KOPT-K1 (cell line): ENCODE measurements around the gene TBX22.
"Not testable (repeated sequence)": the region's sequence is repeated elsewhere in the genome, so short reads cannot be mapped to it uniquely, and the experiment has no call there.

Source experiments
- H3K27ac ChIP-seq: fragments of 200-600 bp; sonication (generic); 2 replicates; pipeline ENCODE4 v1.5.1; 2016; ENCODE audit warnings: antibody characterized with exemption, mild to moderate bottlenecking, low read depth, low read length; ENCODE audit not compliant: poor library complexity, severe bottlenecking
- H3K36me3 ChIP-seq: fragments of 200-600 bp; sonication (generic); 2 replicates; pipeline ENCODE4 v1.5.1; 2017; ENCODE audit warnings: antibody characterized with exemption, mild to moderate bottlenecking, low read length, moderate library complexity; ENCODE audit not compliant: insufficient read depth
- H3K9me3 ChIP-seq: fragments of 200-600 bp; sonication (generic); 2 replicates; pipeline ENCODE4 v1.5.1; 2017; ENCODE audit warnings: antibody characterized with exemption, low read length, mild to moderate bottlenecking; ENCODE audit not compliant: insufficient read depth, poor library complexity, severe bottlenecking

TBX22 gene, protein sequence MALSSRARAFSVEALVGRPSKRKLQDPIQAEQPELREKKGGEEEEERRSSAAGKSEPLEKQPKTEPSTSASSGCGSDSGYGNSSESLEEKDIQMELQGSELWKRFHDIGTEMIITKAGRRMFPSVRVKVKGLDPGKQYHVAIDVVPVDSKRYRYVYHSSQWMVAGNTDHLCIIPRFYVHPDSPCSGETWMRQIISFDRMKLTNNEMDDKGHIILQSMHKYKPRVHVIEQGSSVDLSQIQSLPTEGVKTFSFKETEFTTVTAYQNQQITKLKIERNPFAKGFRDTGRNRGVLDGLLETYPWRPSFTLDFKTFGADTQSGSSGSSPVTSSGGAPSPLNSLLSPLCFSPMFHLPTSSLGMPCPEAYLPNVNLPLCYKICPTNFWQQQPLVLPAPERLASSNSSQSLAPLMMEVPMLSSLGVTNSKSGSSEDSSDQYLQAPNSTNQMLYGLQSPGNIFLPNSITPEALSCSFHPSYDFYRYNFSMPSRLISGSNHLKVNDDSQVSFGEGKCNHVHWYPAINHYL

DNA sequence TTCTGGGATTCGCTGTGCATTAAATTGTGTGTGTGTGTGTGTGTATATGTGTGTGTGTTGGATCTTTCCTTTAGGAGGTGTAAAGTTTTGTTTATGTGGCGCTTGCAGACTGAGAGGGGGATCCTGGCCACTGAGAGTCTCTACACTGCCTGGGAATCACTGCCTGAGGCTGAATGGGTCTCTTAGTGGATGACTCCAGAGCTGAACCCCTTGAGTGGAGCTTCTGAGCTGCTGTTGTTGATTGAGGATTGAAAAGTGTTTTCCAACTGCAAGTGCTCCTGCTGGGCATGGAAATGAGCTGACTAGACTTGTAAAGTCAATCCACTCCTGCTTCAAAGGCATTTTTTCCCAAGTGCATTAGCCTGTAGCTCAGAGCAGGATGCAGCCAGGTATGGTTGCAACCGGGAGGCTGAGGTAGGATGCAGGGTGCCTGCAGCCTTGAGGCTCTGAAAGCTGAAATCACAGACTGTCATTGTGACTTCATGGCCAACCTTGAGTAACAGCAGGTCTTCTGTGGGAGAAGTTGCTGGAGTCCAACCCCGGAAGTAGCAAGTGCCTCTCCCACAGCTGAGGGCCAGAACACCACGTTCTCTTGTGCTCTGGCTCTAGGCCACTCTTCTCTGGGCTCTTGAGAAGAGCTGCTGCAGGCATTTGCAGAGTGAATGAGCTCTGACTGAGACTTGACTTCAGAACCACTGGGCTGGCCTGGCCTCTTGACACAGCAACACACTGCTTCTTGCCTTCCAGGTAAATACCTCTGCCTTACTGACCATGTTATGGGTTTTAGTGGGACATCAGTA lies at the start of gene TBX22:
TBX22 (plus strand) TSS at position 613 of the 800 bp plus-strand sequence. CDS start 7,517 bp downstream, outside the sequence.
- Histone ChIP-seq H3K9me3 (no peaks in the 10 kb centered on the region), H3K27ac (no peak within 1 kb of the TSS)

DNA sequence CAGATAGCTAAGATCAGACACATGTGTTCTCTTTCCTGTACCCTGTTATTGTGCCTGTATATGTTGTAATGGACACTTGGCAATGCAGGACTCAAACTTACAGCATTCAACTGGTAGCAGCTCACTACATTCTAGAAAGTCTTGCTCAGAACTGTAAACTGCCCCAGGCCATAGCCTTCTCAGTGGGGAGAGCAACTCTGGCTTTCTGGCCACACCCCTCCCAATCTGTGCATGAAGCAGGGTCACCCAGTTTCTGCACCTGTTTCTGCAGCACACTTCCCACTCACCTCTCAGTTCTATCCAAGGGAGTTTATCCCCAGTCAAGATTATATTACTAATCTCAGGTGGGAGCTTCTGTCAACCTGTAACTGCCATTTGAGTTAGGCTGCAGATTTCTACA lies 38.9 kb upstream of the TBX22 start:
- Histone ChIP-seq H3K36me3 (no peaks in the 10 kb centered on the region), H3K27ac (no peak overlapping the region), H3K9me3 (no peaks in the 10 kb centered on the region)

More for the DNA sequence above, at the start of gene TBX22:
- no peaks in the 10 kb centered on the region for H3K36me3 ChIP-seq

DNA sequence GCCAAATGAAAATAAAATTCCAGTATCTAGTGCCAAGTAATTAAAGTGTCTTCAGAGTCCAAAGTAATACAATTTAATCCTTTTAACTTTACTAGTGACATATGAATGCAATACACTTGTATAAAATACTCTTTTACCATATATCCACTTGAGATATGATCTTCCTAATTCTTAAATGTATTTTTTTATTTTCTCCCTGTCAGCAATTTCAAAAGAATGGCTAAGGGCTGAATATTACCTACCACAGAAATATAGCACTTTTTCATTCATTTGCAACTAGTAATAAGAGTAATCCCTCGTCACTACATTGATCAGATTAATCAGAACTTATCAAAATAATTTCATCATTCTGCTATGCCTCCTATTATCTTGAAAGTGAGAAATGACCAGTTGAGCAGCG lies 10.1 kb upstream of the TBX22 start:
- Histone ChIP-seq H3K27ac (no peak overlapping the region), H3K9me3 (no peaks in the 10 kb centered on the region), H3K36me3 (no peaks in the 10 kb centered on the region)

DNA sequence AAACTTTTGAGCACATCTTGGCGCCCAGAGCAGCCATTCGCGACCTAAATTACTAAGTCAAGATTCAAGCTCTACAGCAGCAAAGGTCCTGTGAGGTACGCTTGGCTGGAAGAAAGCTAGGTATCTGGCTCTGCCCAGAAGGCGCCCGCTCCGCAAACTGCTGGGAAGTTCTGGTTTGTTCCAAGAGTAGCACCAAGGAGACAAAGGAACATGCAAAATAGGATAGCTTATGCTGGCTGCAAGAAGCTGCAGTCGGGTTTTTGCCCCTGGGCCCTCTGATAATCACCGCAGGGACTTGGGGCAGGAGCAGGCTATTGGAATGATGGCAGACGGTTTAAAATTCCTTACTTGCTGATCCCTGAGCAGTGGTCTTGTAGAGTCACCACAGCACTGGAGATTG lies 3.0 kb upstream of the TBX22 start:
- H3K36me3 ChIP-seq: no peaks in the 10 kb centered on the region
- H3K27ac ChIP-seq: no peak overlapping the region
- H3K9me3 ChIP-seq: no peaks in the 10 kb centered on the region

DNA sequence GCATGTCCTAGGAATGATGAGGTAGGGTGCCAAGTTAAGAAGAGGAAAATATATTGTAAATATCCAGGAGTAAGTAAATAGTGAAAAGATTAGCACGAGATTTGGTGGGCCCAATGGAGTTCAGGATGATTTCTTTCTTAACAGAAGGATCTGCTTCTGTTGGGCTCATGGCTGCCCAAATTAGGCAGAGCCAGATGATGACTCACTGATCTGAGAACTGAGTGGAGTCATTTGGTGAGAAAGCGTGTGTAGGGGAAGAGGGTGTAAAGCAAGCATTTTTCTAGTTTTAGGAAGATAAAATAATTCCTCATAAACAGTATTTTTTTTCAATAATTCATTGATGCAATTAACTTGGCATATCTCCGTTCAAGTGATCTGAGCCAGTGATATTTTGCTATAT lies 1.6 kb downstream of the TBX22 start:
- Histone ChIP-seq H3K9me3 (no peaks in the 10 kb centered on the region), H3K27ac (no peak overlapping the region), H3K36me3 (no peaks in the 10 kb centered on the region)

DNA sequence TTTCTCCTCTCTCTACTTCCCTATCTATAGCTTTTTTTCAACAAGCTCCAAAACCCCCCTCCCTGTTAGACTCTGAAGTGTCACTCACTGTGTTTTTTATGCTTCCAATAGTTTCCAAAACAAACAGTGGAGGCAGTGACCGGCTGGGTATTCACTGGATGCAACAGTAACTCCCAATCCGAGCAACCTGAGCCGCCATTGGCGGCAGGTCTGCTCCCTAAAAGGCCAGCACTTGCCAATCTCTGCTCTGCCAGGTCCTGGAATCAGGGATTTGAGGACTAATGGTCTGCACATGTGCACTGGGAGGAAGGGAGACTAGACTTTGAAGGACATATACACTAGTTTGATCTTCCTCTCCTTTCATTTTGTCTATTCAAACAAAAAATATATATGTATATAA lies 7.1 kb downstream of the TBX22 start:
- H3K9me3 ChIP-seq: no peaks in the 10 kb centered on the region
- no peak overlapping the region for H3K27ac ChIP-seq
- no peaks in the 10 kb centered on the region for H3K36me3 ChIP-seq

DNA sequence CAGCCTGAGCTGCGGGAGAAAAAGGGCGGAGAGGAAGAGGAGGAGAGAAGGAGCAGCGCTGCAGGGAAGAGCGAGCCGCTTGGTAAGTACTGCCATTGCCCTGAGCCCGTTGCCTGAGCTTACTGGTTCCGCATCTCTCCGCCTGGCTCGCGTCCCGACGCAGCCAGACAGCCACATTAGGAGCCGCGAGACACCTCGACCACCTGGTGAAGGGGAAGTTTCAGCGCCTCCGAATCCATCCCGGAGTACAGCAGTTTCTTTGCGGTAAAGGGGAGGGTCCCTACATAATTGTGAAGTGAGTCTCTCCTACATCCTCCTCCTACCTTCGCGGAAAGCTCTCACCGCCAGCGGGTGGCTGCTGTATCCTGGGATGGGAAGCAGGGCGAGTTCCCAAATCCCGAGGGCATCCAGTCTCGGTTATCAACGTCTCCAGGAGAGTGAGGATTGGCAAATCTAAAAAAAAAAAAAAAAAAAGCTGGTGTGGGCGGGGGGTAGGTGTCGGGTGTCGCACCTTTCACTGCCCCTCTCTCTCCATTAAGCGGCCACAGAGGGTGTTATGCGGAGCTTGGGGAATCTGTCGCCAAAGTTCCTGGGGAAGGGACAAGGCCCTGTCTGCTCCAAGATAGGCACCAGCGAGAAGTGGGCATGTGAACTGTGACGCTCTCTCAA lies 7.9 kb downstream of the TBX22 start:
- no peaks in the 10 kb centered on the region for H3K36me3 ChIP-seq
- no peak overlapping the region for H3K27ac ChIP-seq
- H3K9me3 ChIP-seq: no peaks in the 10 kb centered on the region

DNA sequence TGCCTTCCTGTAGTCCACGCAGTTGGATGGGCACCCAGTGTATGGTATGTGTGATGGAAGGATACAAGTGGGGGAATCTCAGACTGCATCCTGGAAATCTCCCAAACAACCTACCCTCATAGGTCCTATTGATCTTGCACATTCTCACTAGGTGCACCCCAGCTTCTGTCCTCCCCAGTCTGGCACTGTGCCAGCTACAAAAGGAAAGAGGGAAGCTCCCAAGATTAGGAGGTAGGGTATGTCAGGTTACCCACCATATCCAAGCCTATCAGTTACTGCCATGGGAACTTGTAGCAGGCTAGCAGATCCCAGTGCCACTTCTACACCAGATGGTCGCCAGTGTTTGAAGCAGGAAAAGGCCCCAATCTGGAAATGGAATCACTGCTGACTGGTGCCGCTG lies 11.6 kb downstream of the TBX22 start:
- no peak overlapping the region for H3K27ac ChIP-seq
- H3K9me3 ChIP-seq: no peaks in the 10 kb centered on the region
- H3K36me3 ChIP-seq: no peaks in the 10 kb centered on the region

DNA sequence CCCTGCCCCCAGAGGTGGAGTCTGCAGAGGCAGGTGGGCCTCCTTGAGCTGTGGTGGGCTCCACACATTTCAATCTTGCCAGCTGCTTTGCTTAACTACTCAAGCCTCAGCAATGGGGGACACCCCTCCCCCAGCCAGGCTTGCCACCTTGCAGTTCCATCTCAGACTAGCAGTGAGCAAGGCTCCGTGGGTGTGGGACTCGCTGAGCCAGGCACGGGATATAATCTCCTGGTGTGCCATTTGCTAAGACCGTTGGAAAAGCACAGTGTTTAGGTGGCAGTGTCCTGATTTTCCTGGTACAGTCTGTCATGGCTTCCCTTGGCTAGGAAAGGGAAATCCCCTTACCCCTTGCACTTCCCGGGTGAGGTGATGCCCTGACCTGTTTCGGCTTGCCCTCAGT lies 51.6 kb downstream of the TBX22 start:
- not testable (repeated sequence) for H3K36me3 ChIP-seq, H3K9me3 ChIP-seq, H3K27ac ChIP-seq

DNA sequence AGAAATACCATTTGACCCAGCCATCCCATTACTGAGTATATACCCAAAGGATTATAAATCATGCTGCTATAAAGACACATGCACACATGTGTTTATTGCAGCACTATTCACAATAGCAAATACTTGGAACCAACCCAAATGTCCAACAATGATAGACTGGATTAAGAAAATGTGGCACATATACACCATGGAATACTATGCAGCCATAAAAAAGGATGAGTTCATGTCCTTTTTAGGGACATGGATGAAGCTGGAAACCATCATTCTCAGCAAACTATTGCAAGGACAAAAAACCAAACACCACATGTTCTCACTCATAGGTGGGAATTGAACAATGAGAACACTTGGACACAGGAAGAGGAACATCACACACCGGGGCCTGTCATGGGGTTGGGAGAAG lies 61.1 kb downstream of the TBX22 start:
- not testable (repeated sequence) for H3K9me3 ChIP-seq, H3K27ac ChIP-seq, H3K36me3 ChIP-seq
